Panc1 (cell line): ENCODE data around the gene CPNE7.

Experiments used
- POLR2AphosphoS5 ChIP-seq: IDR thresholded peaks from 2 replicates; pipeline ENCODE4 v1.6.1; 2012; ENCODE audit warnings: mild to moderate bottlenecking, low read depth, low read length, moderate library complexity
- TF ChIP-seq, protein P1 (sequence below): fragments of 450-650 bp; IDR thresholded peaks from 2 replicates; pipeline ENCODE4 v1.5.1; 2017; ENCODE audit warnings: mild to moderate bottlenecking

DNA sequence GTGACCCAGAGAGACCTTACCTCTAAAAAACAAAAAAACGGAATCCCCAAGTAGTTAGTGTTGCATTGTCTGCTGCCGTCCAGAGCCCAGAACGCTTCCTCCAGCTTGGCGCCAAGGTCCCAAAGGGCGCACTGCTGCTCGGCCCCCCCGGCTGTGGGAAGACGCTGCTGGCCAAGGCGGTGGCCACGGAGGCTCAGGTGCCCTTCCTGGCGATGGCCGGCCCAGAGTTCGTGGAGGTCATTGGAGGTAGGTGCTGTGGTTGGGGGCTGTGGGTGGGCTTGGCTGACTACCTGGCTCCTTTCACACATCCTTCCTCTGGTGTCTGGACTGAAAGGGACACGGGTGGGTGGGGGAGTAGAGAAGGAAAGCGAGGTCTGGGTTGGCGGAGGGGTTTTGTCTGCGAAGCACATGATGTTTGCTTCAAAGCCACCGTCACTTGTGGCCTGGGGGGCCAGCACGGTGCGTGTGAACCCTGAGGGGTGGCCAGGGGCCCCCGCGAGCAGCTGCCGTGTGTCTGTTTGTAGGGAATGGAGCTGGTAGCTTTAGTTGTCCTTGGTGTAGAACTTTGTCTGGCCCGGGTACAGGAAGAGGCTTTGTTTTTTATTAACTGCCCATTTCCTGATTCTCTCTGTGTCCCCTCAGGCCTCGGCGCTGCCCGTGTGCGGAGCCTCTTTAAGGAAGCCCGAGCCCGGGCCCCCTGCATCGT lies 43.6 kb upstream of the CPNE7 start:
- TF ChIP-seq, protein P1, sequence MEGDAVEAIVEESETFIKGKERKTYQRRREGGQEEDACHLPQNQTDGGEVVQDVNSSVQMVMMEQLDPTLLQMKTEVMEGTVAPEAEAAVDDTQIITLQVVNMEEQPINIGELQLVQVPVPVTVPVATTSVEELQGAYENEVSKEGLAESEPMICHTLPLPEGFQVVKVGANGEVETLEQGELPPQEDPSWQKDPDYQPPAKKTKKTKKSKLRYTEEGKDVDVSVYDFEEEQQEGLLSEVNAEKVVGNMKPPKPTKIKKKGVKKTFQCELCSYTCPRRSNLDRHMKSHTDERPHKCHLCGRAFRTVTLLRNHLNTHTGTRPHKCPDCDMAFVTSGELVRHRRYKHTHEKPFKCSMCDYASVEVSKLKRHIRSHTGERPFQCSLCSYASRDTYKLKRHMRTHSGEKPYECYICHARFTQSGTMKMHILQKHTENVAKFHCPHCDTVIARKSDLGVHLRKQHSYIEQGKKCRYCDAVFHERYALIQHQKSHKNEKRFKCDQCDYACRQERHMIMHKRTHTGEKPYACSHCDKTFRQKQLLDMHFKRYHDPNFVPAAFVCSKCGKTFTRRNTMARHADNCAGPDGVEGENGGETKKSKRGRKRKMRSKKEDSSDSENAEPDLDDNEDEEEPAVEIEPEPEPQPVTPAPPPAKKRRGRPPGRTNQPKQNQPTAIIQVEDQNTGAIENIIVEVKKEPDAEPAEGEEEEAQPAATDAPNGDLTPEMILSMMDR = no peak
- no peak for TF ChIP-seq POLR2AphosphoS5
